GM23338 (cell line): Measurements from ENCODE around the gene PDE4B. TPM values are rescaled to one million over a fixed set of nuclear protein-coding genes. Genes with fewer than 3 reads are reported as not detected.

Source experiments
- ATAC-seq: fragments of 200-7000 bp; cut with Tn5 transposase; 3 replicates; pipeline ENCODE4 v1.9.1; 2020
- DNase-seq: peaks from one replicate; pipeline ENCODE4 v3.0.0-alpha.2; 2015; ENCODE audit warnings: low spot score
- H2AFZ ChIP-seq: fragments of 200-600 bp; sonication (generic); 2 replicates; pipeline ENCODE4 v1.8.0; 2016; ENCODE audit warnings: antibody characterized with exemption, mild to moderate bottlenecking, moderate library complexity
- H3F3A ChIP-seq: fragments of 200-600 bp; sonication (generic); replicated peaks from 2 replicates; pipeline ENCODE4 v1.8.0; 2017; ENCODE audit warnings: antibody characterized with exemption, mixed run types, low read depth
- H3K27ac ChIP-seq: fragments of 200-600 bp; sonication (generic); 2 replicates; pipeline ENCODE4 v1.6.1; 2016; ENCODE audit warnings: low read depth
- H3K27me3 ChIP-seq: fragments of 200-600 bp; sonication (generic); 2 replicates; pipeline ENCODE4 v1.8.0; 2016; ENCODE audit warnings: mild to moderate bottlenecking, mixed run types, moderate library complexity; ENCODE audit not compliant: insufficient read depth
- H3K36me3 ChIP-seq: fragments of 200-600 bp; sonication (generic); 2 replicates; pipeline ENCODE4 v1.8.0; 2016; ENCODE audit warnings: mild to moderate bottlenecking; ENCODE audit not compliant: insufficient read depth
- H3K4me1 ChIP-seq: fragments of 200-600 bp; sonication (generic); 2 replicates; pipeline ENCODE4 v1.8.0; 2016; ENCODE audit warnings: mild to moderate bottlenecking, moderate library complexity; ENCODE audit not compliant: insufficient read depth
- H3K4me2 ChIP-seq: fragments of 200-600 bp; sonication (generic); 2 replicates; pipeline ENCODE4 v1.7.1; 2017; ENCODE audit warnings: mixed run types
- H3K4me3 ChIP-seq: fragments of 200-600 bp; sonication (generic); 2 replicates; pipeline ENCODE4 v1.6.1; 2016; ENCODE audit warnings: mixed run types
- H3K79me2 ChIP-seq: fragments of 200-600 bp; sonication (generic); replicated peaks from 2 replicates; pipeline ENCODE4 v1.8.0; 2017; ENCODE audit warnings: mild to moderate bottlenecking; ENCODE audit not compliant: insufficient read depth
- H3K9me2 ChIP-seq: fragments of 200-600 bp; sonication (generic); 2 replicates; pipeline ENCODE4 v1.8.0; 2017; ENCODE audit not compliant: insufficient read depth
- H4K20me1 ChIP-seq: fragments of 200-600 bp; sonication (generic); replicated peaks from 2 replicates; pipeline ENCODE4 v1.8.0; 2017; ENCODE audit warnings: mild to moderate bottlenecking; ENCODE audit not compliant: insufficient read depth
- H3K27ac Mint-ChIP-seq: 2 replicates; pipeline ENCODE4 v1.8.0; 2020; ENCODE audit warnings: inconsistent platforms, mild to moderate bottlenecking, moderate library complexity, mixed read lengths
- H3K27me3 Mint-ChIP-seq: 3 replicates; pipeline ENCODE4 v1.8.0; 2022; ENCODE audit warnings: low read depth, mild to moderate bottlenecking, moderate library complexity, mixed read lengths, inconsistent platforms; ENCODE audit not compliant: insufficient read depth, poor library complexity
- H3K36me3 Mint-ChIP-seq: 3 replicates; pipeline ENCODE4 v1.8.0; 2021; ENCODE audit warnings: low read depth, mild to moderate bottlenecking, inconsistent platforms, moderate library complexity, mixed read lengths
- H3K4me1 Mint-ChIP-seq: 3 replicates; pipeline ENCODE4 v1.8.0; 2020; ENCODE audit warnings: mild to moderate bottlenecking, inconsistent platforms, mixed read lengths
- H3K4me3 Mint-ChIP-seq: 3 replicates; pipeline ENCODE4 v1.8.0; 2021; ENCODE audit warnings: moderate library complexity, mild to moderate bottlenecking, inconsistent platforms, mixed read lengths
- H3K9me3 Mint-ChIP-seq: 3 replicates; pipeline ENCODE4 v1.8.0; 2020; ENCODE audit warnings: moderate library complexity, mild to moderate bottlenecking, inconsistent platforms, mixed read lengths
- CREB1 ChIP-seq: fragments of 250-450 bp; sonication (Bioruptor Pico); IDR thresholded peaks from 2 replicates; pipeline ENCODE4 v1.5.0; 2020; ENCODE audit warnings: low read depth, mild to moderate bottlenecking, moderate library complexity
- NANOG ChIP-seq: IDR thresholded peaks from 2 replicates; pipeline ENCODE4 v1.6.1; 2016; ENCODE audit warnings: antibody characterized with exemption, borderline replicate concordance
- POLR2AphosphoS5 ChIP-seq: IDR thresholded peaks from 2 replicates; pipeline ENCODE4 v1.6.1; 2016; ENCODE audit warnings: antibody characterized with exemption, low read depth
- REST ChIP-seq: IDR thresholded peaks from one replicate; pipeline ENCODE4 v1.6.1; 2018; ENCODE audit warnings: antibody characterized with exemption; ENCODE audit not compliant: unreplicated experiment
- ZNF331 ChIP-seq: fragments of 250-450 bp; sonication (Bioruptor Pico); IDR thresholded peaks from 2 replicates; pipeline ENCODE4 v1.5.0; 2020; ENCODE audit warnings: low read depth, mild to moderate bottlenecking, moderate library complexity
- polyA plus RNA-seq: library from polyadenylated mRNA; unstranded; fragments of >200 nt; fragmentation: Nextera tagmentation; extraction: Ambion mirVana; gene quantifications from 2 replicates; pipeline ENCODE4 v1.2.1, GENCODE V29; 2016
- total RNA-seq: library from RNA; depleted of rRNA; stranded (reverse); fragments of >200 nt; shearing (Covaris generic); gene quantifications from 2 replicates; pipeline ENCODE4 v1.2.3, GENCODE V29; 2014
- TF ChIP-seq, protein P1 (sequence below), 2 experiments: fragments of 200-600 bp in 1 of 2; sonication (generic) in 1 of 2; conservative IDR thresholded peaks; 2 replicates each; pipeline versions ENCODE4 v1.5.1 to v1.6.1; 2016 to 2017; ENCODE audit warnings: antibody characterized with exemption in 2 of 2, low read depth in 2 of 2, mild to moderate bottlenecking in 2 of 2, moderate library complexity in 1 of 2
- TF ChIP-seq, protein P2 (sequence below): IDR thresholded peaks from 2 replicates; pipeline ENCODE4 v1.6.1; 2016; ENCODE audit warnings: antibody characterized with exemption

The PDE4B gene
- total and polyA plus RNA-seq, 2 experiments from 2014 or later = 14.0 to 25.6 TPM

DNA sequence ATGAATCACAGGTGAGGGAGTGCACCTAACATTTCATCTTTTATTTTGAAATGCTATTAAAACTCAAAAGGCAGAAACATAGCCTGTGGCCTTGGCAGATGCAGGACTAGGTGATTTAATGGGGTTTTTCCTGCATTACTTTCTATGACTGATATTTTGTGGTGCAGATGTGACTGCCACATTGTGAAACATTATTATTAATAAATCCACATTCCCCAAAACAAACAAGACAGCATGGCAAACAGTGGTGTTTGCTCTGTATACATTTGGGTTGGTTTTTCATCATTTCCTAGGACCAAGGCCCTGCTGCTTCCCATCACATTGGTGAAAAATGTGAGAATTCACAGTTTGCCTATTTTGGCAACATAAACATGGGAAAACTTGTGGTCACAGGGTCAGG lies 493.6 kb downstream of the PDE4B start (continued):
- TF ChIP-seq, protein P1, sequence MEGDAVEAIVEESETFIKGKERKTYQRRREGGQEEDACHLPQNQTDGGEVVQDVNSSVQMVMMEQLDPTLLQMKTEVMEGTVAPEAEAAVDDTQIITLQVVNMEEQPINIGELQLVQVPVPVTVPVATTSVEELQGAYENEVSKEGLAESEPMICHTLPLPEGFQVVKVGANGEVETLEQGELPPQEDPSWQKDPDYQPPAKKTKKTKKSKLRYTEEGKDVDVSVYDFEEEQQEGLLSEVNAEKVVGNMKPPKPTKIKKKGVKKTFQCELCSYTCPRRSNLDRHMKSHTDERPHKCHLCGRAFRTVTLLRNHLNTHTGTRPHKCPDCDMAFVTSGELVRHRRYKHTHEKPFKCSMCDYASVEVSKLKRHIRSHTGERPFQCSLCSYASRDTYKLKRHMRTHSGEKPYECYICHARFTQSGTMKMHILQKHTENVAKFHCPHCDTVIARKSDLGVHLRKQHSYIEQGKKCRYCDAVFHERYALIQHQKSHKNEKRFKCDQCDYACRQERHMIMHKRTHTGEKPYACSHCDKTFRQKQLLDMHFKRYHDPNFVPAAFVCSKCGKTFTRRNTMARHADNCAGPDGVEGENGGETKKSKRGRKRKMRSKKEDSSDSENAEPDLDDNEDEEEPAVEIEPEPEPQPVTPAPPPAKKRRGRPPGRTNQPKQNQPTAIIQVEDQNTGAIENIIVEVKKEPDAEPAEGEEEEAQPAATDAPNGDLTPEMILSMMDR (conservative IDR thresholded peaks at IDR 0.05; ENCODE audit: low read depth in 2 of 2) = no peak
- TF ChIP-seq REST (no peak), ZNF331 (CRISPR knock-in tag) (no peak), CREB1 (CRISPR knock-in tag) (no peak)

DNA sequence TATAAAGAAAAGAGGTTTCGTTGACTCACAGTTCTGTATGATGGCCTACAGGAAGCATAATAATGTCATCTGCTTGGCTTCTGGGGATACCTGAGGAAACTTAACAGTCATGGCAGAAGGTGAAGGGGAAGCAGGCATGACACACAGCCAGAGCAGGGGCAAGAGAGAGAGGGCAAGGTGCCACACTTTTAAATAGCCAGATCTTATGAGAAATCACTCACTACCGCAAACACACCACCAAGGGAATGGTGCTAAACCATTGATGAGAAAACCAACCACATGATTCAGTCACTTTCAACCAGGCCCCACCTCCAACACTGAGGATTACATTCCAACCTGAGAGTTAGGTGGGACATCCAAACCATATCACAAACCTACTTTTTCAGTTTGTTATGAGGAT lies 495.4 kb downstream of the PDE4B start:
- TF ChIP-seq, protein P2, sequence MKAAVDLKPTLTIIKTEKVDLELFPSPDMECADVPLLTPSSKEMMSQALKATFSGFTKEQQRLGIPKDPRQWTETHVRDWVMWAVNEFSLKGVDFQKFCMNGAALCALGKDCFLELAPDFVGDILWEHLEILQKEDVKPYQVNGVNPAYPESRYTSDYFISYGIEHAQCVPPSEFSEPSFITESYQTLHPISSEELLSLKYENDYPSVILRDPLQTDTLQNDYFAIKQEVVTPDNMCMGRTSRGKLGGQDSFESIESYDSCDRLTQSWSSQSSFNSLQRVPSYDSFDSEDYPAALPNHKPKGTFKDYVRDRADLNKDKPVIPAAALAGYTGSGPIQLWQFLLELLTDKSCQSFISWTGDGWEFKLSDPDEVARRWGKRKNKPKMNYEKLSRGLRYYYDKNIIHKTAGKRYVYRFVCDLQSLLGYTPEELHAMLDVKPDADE = no peak
- TF ChIP-seq ZNF331 (CRISPR knock-in tag) (no peak), NANOG (no peak), REST (no peak), POLR2AphosphoS5 (no peak)
- TF ChIP-seq, protein P1 (conservative IDR thresholded peaks at IDR 0.05; ENCODE audit: low read depth in 2 of 2) = no peak
- Histone ChIP-seq H3K9me2 (peaks cover 4% of the 10 kb centered on the region; the same call in 1 of the 2 replicates), H3F3A (no peaks in the 10 kb centered on the region), H3K4me2 (no peak overlapping the region), H3K27me3 (no peaks in the 10 kb centered on the region), H4K20me1 (no peaks in the 10 kb centered on the region), H3K27ac (no peak overlapping the region), H2AFZ (no peak overlapping the region; the same call in 1 of the 2 replicates), H3K4me3 (no peak overlapping the region), H3K4me1 (no peaks in the 10 kb centered on the region), H3K36me3 (no peaks in the 10 kb centered on the region), H3K79me2 (no peaks in the 10 kb centered on the region)
- DNase-seq = no peak
- Mint-ChIP-seq H3K36me3 (no peaks in the 10 kb centered on the region), H3K27me3 (no peaks in the 10 kb centered on the region), H3K9me3 (no peaks in the 10 kb centered on the region), H3K27ac (no peak overlapping the region), H3K4me3 (no peak overlapping the region), H3K4me1 (no peaks in the 10 kb centered on the region)
- ATAC-seq = no peak
